Ishikawa (cell line): ENCODE data around the gene LBX2.

ENCODE experiments used
- CEBPB ChIP-seq: IDR thresholded peaks from 2 replicates; pipeline ENCODE4 v1.6.1; 2012
- CREB1 ChIP-seq: IDR thresholded peaks from 2 replicates; pipeline ENCODE4 v1.6.1; 2012; ENCODE audit warnings: low read depth
- EGR1 ChIP-seq: IDR thresholded peaks from 2 replicates; pipeline ENCODE4 v1.6.1; 2012
- EP300 ChIP-seq: IDR thresholded peaks from 2 replicates; pipeline ENCODE4 v1.6.1; 2012; ENCODE audit warnings: borderline replicate concordance
- RAD21 ChIP-seq: IDR thresholded peaks from 2 replicates; pipeline ENCODE4 v1.6.1; 2012; ENCODE audit warnings: low read depth
- REST ChIP-seq: IDR thresholded peaks from 2 replicates; pipeline ENCODE4 v1.6.1; 2012; ENCODE audit warnings: low read depth, mild to moderate bottlenecking
- TAF1 ChIP-seq: IDR thresholded peaks from 2 replicates; pipeline ENCODE4 v1.6.1; 2012; ENCODE audit warnings: low read depth, mild to moderate bottlenecking
- TF ChIP-seq, protein P1 (sequence below): IDR thresholded peaks from 2 replicates; pipeline ENCODE4 v1.6.1; 2012

DNA sequence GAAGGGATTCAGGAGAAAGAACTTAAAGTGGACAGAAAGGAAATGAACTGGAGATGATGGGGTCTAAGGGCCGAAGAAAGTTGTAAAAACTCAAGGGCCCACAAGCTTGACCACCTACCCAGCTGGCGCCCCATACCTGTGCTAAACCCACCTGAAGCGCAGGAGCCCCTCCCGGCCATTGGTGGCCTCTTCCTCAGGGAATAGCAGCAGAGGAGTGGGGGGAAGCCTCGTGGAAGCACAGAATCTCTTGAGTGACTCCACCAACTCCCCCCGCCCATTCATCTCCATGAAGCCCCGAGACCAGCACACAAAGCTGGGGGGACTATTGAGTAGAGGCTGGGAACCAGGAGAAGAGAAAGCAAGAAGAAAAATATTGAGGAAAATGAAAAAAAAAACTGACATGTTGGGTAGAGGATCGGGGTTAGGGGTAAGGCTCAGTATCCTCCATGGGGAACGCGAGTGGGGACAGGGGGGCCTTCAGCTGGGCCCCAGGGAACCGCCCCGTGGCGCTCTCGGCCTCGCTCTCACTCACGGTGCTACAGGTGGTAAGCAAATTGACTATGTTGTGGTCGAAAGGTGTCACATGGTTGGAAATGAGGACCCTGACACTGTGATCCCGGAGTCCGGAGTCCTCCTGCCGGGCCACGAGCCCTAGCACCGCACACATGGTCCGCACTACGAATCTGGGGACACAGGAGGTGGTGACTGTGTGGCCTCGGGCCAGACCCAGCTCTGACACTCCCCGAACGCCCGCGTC, 29.4 kb upstream of the LBX2 start:
- TF ChIP-seq, protein P1, sequence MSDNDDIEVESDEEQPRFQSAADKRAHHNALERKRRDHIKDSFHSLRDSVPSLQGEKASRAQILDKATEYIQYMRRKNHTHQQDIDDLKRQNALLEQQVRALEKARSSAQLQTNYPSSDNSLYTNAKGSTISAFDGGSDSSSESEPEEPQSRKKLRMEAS, result no peak
- no peak for TF ChIP-seq CEBPB
- no peak for TF ChIP-seq EGR1
- TF ChIP-seq REST, result no peak
- TF ChIP-seq RAD21, result no peak
- TF ChIP-seq CREB1, result no peak
- TF ChIP-seq EP300, result no peak
- no peak for TF ChIP-seq TAF1
